ENCODE data around the gene DPF3. TPM values are rescaled to one million over a fixed set of nuclear protein-coding genes. Genes with fewer than 3 reads are reported as not detected.
A peak's percentile ranks its signal among the peaks of the same experiment; 100 is the strongest.

The DPF3 gene
- total and polyA plus RNA-seq, 2 donors (not counting 1 experiment from before 2014, with no cell fraction given): 7.6 to 13.7 TPM

DNA sequence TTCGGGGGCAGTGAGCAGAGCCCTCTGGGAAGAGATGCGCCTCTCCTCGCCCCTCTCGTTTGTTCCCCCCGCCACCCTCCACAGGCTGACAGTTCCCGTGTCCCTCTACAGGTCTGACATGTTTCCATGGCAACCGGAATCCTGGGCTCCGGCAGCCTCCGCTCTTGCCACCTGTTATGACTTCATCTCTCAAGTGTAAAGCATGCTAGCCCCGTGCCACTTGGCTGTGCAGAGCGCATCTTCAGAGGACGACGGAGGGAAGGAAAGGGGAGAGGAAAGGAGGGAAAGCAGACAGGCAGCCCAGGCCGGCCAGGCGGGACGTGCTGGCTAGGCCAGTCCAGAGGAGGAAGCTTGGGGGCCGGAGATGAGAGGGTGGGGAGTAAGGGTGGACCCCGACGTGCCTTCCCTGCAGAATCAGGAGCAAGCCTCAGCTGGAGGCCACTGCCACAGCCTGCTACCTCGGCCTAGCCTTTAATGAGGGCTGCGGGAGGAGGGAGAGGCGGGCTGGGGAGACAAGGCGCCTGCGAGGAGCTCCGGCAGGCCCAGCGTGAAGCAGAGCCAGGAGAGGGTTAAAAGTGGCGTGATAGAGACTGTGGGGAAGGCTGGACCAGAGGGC, 214.3 kb downstream of the DPF3 start:
- H3K4me3 ChIP-seq (replicated peaks in 1 of 4; ENCODE audit: control extremely low read depth in 1 of 4, insufficient read depth in 1 of 4, low read depth in 3 of 4, low read length in 4 of 4): no peak overlapping the region
- no peak overlapping the region for H2AFZ ChIP-seq (ENCODE audit: low read length)
- H3K79me2 ChIP-seq (ENCODE audit: control insufficient read depth, insufficient read depth, low read length): no peaks in the 10 kb centered on the region
- H3K27me3 ChIP-seq (ENCODE audit: control insufficient read depth, insufficient read depth, low read length): no peaks in the 10 kb centered on the region
- peaks cover 26% of the 10 kb centered on the region for H3K4me1 ChIP-seq (ENCODE audit: control insufficient read depth, extremely low read depth, insufficient read depth, low read length)
- H3K9ac ChIP-seq (ENCODE audit: insufficient read depth, low read length): no peak overlapping the region
- H4K20me1 ChIP-seq (ENCODE audit: control insufficient read depth, extremely low read depth, insufficient read depth, low read length): no peaks in the 10 kb centered on the region
- peak in 1 of 2 donors; percentile 42 for DNase-seq (ENCODE audit: low read depth in 2 of 2)
- peak overlapping the region; percentile 84 for H3K27ac ChIP-seq (ENCODE audit: insufficient read depth, low read length)
- no peaks in the 10 kb centered on the region for H3K9me3 ChIP-seq (ENCODE audit: control insufficient read depth, insufficient read depth, low read depth, low read length)
- H3K4me2 ChIP-seq (ENCODE audit: extremely low read depth, insufficient read depth, low read length): no peak overlapping the region
- peaks cover 2% of the 10 kb centered on the region for H3K36me3 ChIP-seq (ENCODE audit: control insufficient read depth, insufficient read depth, low read length)
- TF ChIP-seq, protein P1, sequence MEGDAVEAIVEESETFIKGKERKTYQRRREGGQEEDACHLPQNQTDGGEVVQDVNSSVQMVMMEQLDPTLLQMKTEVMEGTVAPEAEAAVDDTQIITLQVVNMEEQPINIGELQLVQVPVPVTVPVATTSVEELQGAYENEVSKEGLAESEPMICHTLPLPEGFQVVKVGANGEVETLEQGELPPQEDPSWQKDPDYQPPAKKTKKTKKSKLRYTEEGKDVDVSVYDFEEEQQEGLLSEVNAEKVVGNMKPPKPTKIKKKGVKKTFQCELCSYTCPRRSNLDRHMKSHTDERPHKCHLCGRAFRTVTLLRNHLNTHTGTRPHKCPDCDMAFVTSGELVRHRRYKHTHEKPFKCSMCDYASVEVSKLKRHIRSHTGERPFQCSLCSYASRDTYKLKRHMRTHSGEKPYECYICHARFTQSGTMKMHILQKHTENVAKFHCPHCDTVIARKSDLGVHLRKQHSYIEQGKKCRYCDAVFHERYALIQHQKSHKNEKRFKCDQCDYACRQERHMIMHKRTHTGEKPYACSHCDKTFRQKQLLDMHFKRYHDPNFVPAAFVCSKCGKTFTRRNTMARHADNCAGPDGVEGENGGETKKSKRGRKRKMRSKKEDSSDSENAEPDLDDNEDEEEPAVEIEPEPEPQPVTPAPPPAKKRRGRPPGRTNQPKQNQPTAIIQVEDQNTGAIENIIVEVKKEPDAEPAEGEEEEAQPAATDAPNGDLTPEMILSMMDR (conservative IDR thresholded peaks at IDR 0.05 in 1 of 2, IDR thresholded peaks at IDR 0.05 in 1 of 2; ENCODE audit: low read depth in 1 of 2, low read length in 2 of 2): no peak
- no peak for TF ChIP-seq EZH2 (IDR thresholded peaks at IDR 0.05; ENCODE audit: low read length, missing control alignments)

DNA sequence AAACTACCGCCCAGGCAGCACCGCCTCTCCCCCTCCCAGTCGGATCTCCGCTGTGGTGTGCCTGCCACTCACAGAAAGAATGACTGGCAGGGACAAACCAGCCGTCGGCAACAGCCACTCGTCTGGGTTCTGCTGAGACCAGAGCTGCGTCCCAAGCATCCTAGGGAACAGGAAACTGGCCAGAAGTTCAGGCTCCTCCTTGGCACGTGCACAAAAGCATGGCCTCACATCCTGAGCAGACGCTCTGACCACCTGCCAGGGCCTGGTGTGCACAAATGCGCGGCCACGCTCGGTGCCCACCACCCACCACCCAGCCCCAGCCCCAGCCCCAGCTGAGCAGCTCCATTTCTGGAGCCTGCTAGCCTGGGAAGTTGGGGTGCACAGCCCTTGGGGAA, 214.8 kb downstream of the DPF3 start:
- H3K27me3 ChIP-seq (ENCODE audit: control insufficient read depth, insufficient read depth, low read length): no peaks in the 10 kb centered on the region
- H3K79me2 ChIP-seq (ENCODE audit: control insufficient read depth, insufficient read depth, low read length): no peaks in the 10 kb centered on the region
- no peaks in the 10 kb centered on the region for H4K20me1 ChIP-seq (ENCODE audit: control insufficient read depth, extremely low read depth, insufficient read depth, low read length)
- DNase-seq (ENCODE audit: low read depth in 2 of 2): peak; percentile 56 to 67
- no peak overlapping the region for H3K4me2 ChIP-seq (ENCODE audit: extremely low read depth, insufficient read depth, low read length)
- TF ChIP-seq, protein P1 (conservative IDR thresholded peaks at IDR 0.05 in 1 of 2, IDR thresholded peaks at IDR 0.05 in 1 of 2; ENCODE audit: low read depth in 1 of 2, low read length in 2 of 2): no peak
- no peak for TF ChIP-seq EZH2 (IDR thresholded peaks at IDR 0.05; ENCODE audit: low read length, missing control alignments)
- no peaks in the 10 kb centered on the region for H3K9me3 ChIP-seq (ENCODE audit: control insufficient read depth, insufficient read depth, low read depth, low read length)
- H2AFZ ChIP-seq (ENCODE audit: low read length): peak overlapping the region; percentile 35
- H3K27ac ChIP-seq (ENCODE audit: insufficient read depth, low read length): peak overlapping the region; percentile 84
- H3K4me3 ChIP-seq (replicated peaks in 1 of 4; ENCODE audit: control extremely low read depth in 1 of 4, insufficient read depth in 1 of 4, low read depth in 3 of 4, low read length in 4 of 4): no peak overlapping the region
- peaks cover 3% of the 10 kb centered on the region for H3K36me3 ChIP-seq (ENCODE audit: control insufficient read depth, insufficient read depth, low read length)
- peak overlapping the region; percentile 42 for H3K9ac ChIP-seq (ENCODE audit: insufficient read depth, low read length)
- H3K4me1 ChIP-seq (ENCODE audit: control insufficient read depth, extremely low read depth, insufficient read depth, low read length): peaks cover 26% of the 10 kb centered on the region

DNA sequence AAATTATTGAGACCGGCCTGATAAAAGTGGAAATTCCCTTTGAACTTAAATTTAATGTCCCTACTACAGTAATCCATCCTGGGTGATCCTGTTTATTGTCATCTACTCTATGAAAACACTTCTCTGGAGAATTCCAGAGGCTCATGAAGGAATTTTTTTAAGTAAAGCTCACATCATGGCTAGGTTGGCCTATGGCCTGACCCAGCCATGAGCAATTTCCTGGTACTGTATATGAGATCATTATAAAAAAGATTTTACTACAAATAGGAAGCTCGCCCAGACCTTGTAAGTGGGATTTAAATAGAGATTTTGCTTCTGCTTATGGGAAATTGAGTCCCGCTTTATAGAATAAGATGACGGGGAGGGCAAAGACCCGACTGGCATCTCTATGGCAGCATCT, 215.5 kb downstream of the DPF3 start:
- peak overlapping the region; percentile 84 for H3K27ac ChIP-seq (ENCODE audit: insufficient read depth, low read length)
- no peak for TF ChIP-seq EZH2 (IDR thresholded peaks at IDR 0.05; ENCODE audit: low read length, missing control alignments)
- TF ChIP-seq, protein P1 (conservative IDR thresholded peaks at IDR 0.05 in 1 of 2, IDR thresholded peaks at IDR 0.05 in 1 of 2; ENCODE audit: low read depth in 1 of 2, low read length in 2 of 2): no peak
- no peaks in the 10 kb centered on the region for H4K20me1 ChIP-seq (ENCODE audit: control insufficient read depth, extremely low read depth, insufficient read depth, low read length)
- H3K36me3 ChIP-seq (ENCODE audit: control insufficient read depth, insufficient read depth, low read length): peaks cover 7% of the 10 kb centered on the region
- DNase-seq (ENCODE audit: low read depth in 2 of 2): peak; percentile 51 to 79
- no peak overlapping the region for H3K9ac ChIP-seq (ENCODE audit: insufficient read depth, low read length)
- no peaks in the 10 kb centered on the region for H3K9me3 ChIP-seq (ENCODE audit: control insufficient read depth, insufficient read depth, low read depth, low read length)
- H3K4me2 ChIP-seq (ENCODE audit: extremely low read depth, insufficient read depth, low read length): peak overlapping the region; percentile 64
- no peak overlapping the region for H2AFZ ChIP-seq (ENCODE audit: low read length)
- peaks cover 26% of the 10 kb centered on the region for H3K4me1 ChIP-seq (ENCODE audit: control insufficient read depth, extremely low read depth, insufficient read depth, low read length)
- no peaks in the 10 kb centered on the region for H3K27me3 ChIP-seq (ENCODE audit: control insufficient read depth, insufficient read depth, low read length)
- H3K79me2 ChIP-seq (ENCODE audit: control insufficient read depth, insufficient read depth, low read length): no peaks in the 10 kb centered on the region
- H3K4me3 ChIP-seq (replicated peaks in 1 of 4; ENCODE audit: control extremely low read depth in 1 of 4, insufficient read depth in 1 of 4, low read depth in 3 of 4, low read length in 4 of 4): no peak overlapping the region

All from fibroblast of lung (primary cell).